Endothelial cell of umbilical vein (primary cell): ENCODE measurements around the gene DTD1. TPM values are rescaled to one million over a fixed set of nuclear protein-coding genes. Genes with fewer than 3 reads are reported as not detected.

Experiments
- BruUV-seq: library from RNA; stranded (reverse); fragments of 400-500 nt; replicated peaks from 2 replicates; lab custom pipeline; 2021; lab: Mats Ljungman, UMichigan
- CTCF ChIA-PET: fragments of 300-600, 350-600 bp; sonication (Branson Sonifier 250); formaldehyde crosslinking; loops from one replicate; lab custom pipeline; 2021; ENCODE audit warnings: antibody characterized with exemption, inconsistent platforms; lab: Charles Lee
- POLR2A ChIA-PET: fragments of 300-600, 350-600 bp; sonication (Branson Sonifier 250); formaldehyde crosslinking; loops from one replicate; lab custom pipeline; 2021; ENCODE audit warnings: antibody characterized with exemption, inconsistent platforms; lab: Charles Lee
- DNase-seq: peaks from one replicate; pipeline ENCODE4 v3.0.0-alpha.2; 2011; ENCODE audit warnings: low read depth, low spot score
- FAIRE-seq: peaks from 2 replicates; lab custom pipeline; 2011; peaks lifted over from hg19 to GRCh38; lab: Jason Lieb, UNC
- H2AFZ ChIP-seq: 2 replicates; pipeline ENCODE4 v1.6.0; 2012; ENCODE audit warnings: low read depth, low read length, control low read depth, inconsistent platforms
- H3K27ac ChIP-seq: 2 replicates; pipeline ENCODE4 v1.5.1; 2011; ENCODE audit warnings: low read depth, mild to moderate bottlenecking, control low read depth, low read length, moderate library complexity; ENCODE audit not compliant: insufficient read depth
- H3K27me3 ChIP-seq, 2 experiments: 2 replicates each; pipeline versions ENCODE4 v1.6.0 to v1.6.1; 2011; ENCODE audit warnings: low read length in 2 of 2, mixed read lengths in 1 of 2; ENCODE audit not compliant: control insufficient read depth in 2 of 2, insufficient read depth in 2 of 2
- H3K36me3 ChIP-seq, 2 experiments: 2 replicates in 1 of 2; 3 replicates in 1 of 2; pipeline ENCODE4 v1.5.1; 2011; ENCODE audit warnings: low read length in 2 of 2, mild to moderate bottlenecking in 1 of 2, moderate library complexity in 1 of 2; ENCODE audit not compliant: control insufficient read depth in 2 of 2, insufficient read depth in 2 of 2; ENCODE audit errors: extremely low read depth in 1 of 2
- H3K4me1 ChIP-seq: 3 replicates; pipeline ENCODE4 v1.5.1; 2011; ENCODE audit warnings: mild to moderate bottlenecking, low read length; ENCODE audit not compliant: control insufficient read depth, insufficient read depth; ENCODE audit errors: extremely low read depth
- H3K4me2 ChIP-seq: 2 replicates; pipeline ENCODE4 v1.6.1; 2011; ENCODE audit warnings: low read length, control low read depth, mixed read lengths; ENCODE audit not compliant: insufficient read depth
- H3K4me3 ChIP-seq, 3 experiments: fragments of 200-600 bp in 1 of 3; sonication (generic), shearing (Covaris generic) in 1 of 3; replicated peaks in 1 of 3; 2 replicates each; pipeline ENCODE4 v1.5.1; 2011 to 2016; ENCODE audit warnings: control low read depth in 3 of 3, low read length in 3 of 3, mild to moderate bottlenecking in 2 of 3, inconsistent platforms in 1 of 3, low read depth in 1 of 3, moderate library complexity in 1 of 3; ENCODE audit not compliant: insufficient read depth in 1 of 3
- H3K79me2 ChIP-seq: 2 replicates; pipeline ENCODE4 v1.6.0; 2012; ENCODE audit warnings: low read length, inconsistent platforms; ENCODE audit not compliant: control insufficient read depth, insufficient read depth
- H3K9ac ChIP-seq: replicated peaks from 2 replicates; pipeline ENCODE3; 2011; ENCODE audit warnings: low read length, control low read depth; ENCODE audit not compliant: insufficient read depth; ENCODE audit errors: extremely low read depth
- H3K9me1 ChIP-seq: replicated peaks from 3 replicates; pipeline ENCODE4 v1.6.0; 2011; ENCODE audit warnings: mild to moderate bottlenecking, low read length; ENCODE audit not compliant: control insufficient read depth, insufficient read depth; ENCODE audit errors: extremely low read depth
- H3K9me3 ChIP-seq: replicated peaks from 2 replicates; pipeline ENCODE4 v1.5.1; 2012; ENCODE audit warnings: low read length, inconsistent platforms; ENCODE audit not compliant: control insufficient read depth, insufficient read depth
- H4K20me1 ChIP-seq: replicated peaks from 2 replicates; pipeline ENCODE3; 2011; ENCODE audit warnings: mild to moderate bottlenecking, low read length; ENCODE audit not compliant: control insufficient read depth, insufficient read depth; ENCODE audit errors: extremely low read depth
- EZH2 ChIP-seq: IDR thresholded peaks from 2 replicates; pipeline ENCODE4 v1.6.1; 2012; ENCODE audit warnings: borderline replicate concordance, low read depth, mild to moderate bottlenecking, moderate library complexity, low read length, inconsistent platforms; ENCODE audit not compliant: severe bottlenecking
- FOS ChIP-seq: IDR thresholded peaks from 2 replicates; pipeline ENCODE4 v1.6.1; 2011; ENCODE audit warnings: mild to moderate bottlenecking, low read length, moderate library complexity, borderline replicate concordance; ENCODE audit not compliant: insufficient read depth
- JUN ChIP-seq: IDR thresholded peaks from 2 replicates; pipeline ENCODE4 v1.6.1; 2011; ENCODE audit warnings: borderline replicate concordance, low read depth; ENCODE audit not compliant: insufficient read length, insufficient read depth
- dilution Hi-C: fragments of 300-500 bp; cut with MboI; formaldehyde crosslinking; loops from one replicate; pipeline ENCODE4 v1.15.0; 2019; ENCODE audit warnings: low sequenced_read_pairs; ENCODE audit not compliant: extremely low pct_ligation_motif_present
- intact Hi-C: fragments of 100-400 bp; cut with micrococcal nuclease; formaldehyde crosslinking; loops from one replicate; pipeline ENCODE4 v1.10.0; 2022
- polyA plus RNA-seq, 4 experiments: library from polyadenylated mRNA; depleted of rRNA in 3 of 4; stranded (reverse) in 3 of 4; unstranded in 1 of 4; fragments of >200 nt; gene quantifications; 2 replicates each; pipeline versions ENCODE4 v1.2.1 to v1.2.3, GENCODE V29; 2011 to 2012; ENCODE audit warnings: missing spikeins in 1 of 4
- total RNA-seq: library from RNA; stranded (reverse); gene quantifications from 2 replicates; pipeline ENCODE4 v1.2.3, GENCODE V29; 2021
- TF ChIP-seq, protein P1 (sequence below), 2 donors: IDR thresholded peaks; 1 replicate in 1 of 2; 2 replicates in 1 of 2; pipeline ENCODE4 v1.5.1; 2011; ENCODE audit warnings: low read length in 2 of 2, mild to moderate bottlenecking in 2 of 2, moderate library complexity in 2 of 2, control low read depth in 1 of 2, inconsistent platforms in 1 of 2, low read depth in 1 of 2; ENCODE audit not compliant: insufficient read depth in 1 of 2; ENCODE audit errors: extremely low read depth in 1 of 2
- TF ChIP-seq, protein P2 (sequence below): IDR thresholded peaks from 2 replicates; pipeline ENCODE4 v1.6.1; 2011; ENCODE audit not compliant: insufficient read depth, insufficient read length

Gene DTD1
- total and polyA plus RNA-seq, 2 donors (not counting 3 experiments of a cell fraction or from before 2014, with no cell fraction given): 48.2 to 50.8 TPM

DNA sequence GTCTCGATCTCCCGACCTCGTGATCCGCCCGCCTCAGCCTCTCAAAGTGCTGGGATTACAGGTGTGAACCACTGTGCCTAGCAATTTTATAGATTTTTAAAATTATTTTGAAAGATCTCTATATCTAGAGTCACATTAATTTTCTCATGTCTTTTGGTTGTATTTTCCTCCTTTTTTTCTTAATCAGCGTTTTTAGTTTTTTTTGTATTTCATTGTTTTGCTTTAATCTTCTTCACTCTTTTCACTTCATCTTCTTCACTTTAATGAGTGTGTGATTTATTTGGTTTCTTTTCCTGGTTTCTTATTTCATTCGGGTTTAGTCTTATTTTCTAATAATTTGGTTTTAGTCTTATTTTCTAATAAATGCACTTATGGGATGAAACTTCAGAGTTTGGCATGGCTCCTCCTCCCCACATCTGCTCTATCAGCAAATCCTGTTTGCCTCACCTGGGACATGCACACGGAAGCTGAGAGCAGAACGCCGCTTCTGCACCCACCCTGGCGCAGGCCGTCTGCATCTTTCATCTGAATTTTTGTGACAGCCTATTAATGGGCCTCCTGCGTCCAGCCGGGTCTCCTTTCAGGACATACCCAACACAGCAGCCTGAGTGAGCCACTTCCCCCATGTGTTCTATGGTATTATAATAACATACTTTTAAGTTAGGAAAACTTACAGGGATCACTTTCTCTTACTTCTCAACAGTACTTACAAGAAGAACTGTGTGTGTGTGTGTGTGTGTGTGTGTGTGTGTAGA, 35.5 kb downstream of the DTD1 start:
- no TSS peak for BruUV-seq
- ChIA-PET POLR2A (no interaction called here), CTCF (interaction anchor here (1.3 kb wide), 1 partner anchor 9 kb away, joined by 3 read pairs; no protein-coding TSS in a partner anchor)
- Histone ChIP-seq H3K9ac (no peak overlapping the region), H2AFZ (no peak overlapping the region), H3K9me1 (no peaks in the 10 kb centered on the region), H3K9me3 (no peaks in the 10 kb centered on the region), H4K20me1 (no peaks in the 10 kb centered on the region), H3K27me3 (no peaks in the 10 kb centered on the region), H3K4me3 (no peak overlapping the region), H3K27ac (no peak overlapping the region), H3K79me2 (no peaks in the 10 kb centered on the region), H3K36me3 (no peaks in the 10 kb centered on the region), H3K4me2 (no peak overlapping the region), H3K4me1 (no peaks in the 10 kb centered on the region)
- DNase-seq (no peak), FAIRE-seq (no peak)
- intact Hi-C loops (no loop called here), dilution Hi-C loops (no loop called here)
- TF ChIP-seq, protein P1, sequence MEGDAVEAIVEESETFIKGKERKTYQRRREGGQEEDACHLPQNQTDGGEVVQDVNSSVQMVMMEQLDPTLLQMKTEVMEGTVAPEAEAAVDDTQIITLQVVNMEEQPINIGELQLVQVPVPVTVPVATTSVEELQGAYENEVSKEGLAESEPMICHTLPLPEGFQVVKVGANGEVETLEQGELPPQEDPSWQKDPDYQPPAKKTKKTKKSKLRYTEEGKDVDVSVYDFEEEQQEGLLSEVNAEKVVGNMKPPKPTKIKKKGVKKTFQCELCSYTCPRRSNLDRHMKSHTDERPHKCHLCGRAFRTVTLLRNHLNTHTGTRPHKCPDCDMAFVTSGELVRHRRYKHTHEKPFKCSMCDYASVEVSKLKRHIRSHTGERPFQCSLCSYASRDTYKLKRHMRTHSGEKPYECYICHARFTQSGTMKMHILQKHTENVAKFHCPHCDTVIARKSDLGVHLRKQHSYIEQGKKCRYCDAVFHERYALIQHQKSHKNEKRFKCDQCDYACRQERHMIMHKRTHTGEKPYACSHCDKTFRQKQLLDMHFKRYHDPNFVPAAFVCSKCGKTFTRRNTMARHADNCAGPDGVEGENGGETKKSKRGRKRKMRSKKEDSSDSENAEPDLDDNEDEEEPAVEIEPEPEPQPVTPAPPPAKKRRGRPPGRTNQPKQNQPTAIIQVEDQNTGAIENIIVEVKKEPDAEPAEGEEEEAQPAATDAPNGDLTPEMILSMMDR (IDR thresholded peaks at IDR 0.05; ENCODE audit: extremely low read depth in 1 of 2, insufficient read depth in 1 of 2, low read depth in 1 of 2, low read length in 2 of 2): no peak
- TF ChIP-seq JUN: no peak
- no peak for TF ChIP-seq FOS
- TF ChIP-seq, protein P2, sequence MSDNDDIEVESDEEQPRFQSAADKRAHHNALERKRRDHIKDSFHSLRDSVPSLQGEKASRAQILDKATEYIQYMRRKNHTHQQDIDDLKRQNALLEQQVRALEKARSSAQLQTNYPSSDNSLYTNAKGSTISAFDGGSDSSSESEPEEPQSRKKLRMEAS: no peak
- TF ChIP-seq EZH2: no peak
